RWPE2 (cell line): ENCODE measurements around the gene FCER2.

Source experiments
- ATAC-seq: fragments of 200-7000 bp; cut with Tn5 transposase; 3 replicates; pipeline ENCODE4 v1.9.1; 2021; ENCODE audit warnings: low read depth
- DNase-seq: peaks from one replicate; pipeline ENCODE4 v3.0.0-alpha.2; 2020; ENCODE audit warnings: low spot score
- H3K27ac ChIP-seq: fragments of 450-650 bp; 2 replicates; pipeline ENCODE4 v1.5.1; 2017; ENCODE audit warnings: mild to moderate bottlenecking; ENCODE audit not compliant: poor library complexity, severe bottlenecking
- H3K27me3 ChIP-seq: fragments of 250-450 bp; sonication (Bioruptor Pico); 2 replicates; pipeline ENCODE4 v1.5.1; 2021; ENCODE audit warnings: mild to moderate bottlenecking, moderate library complexity; ENCODE audit not compliant: insufficient read depth, poor library complexity, severe bottlenecking
- H3K36me3 ChIP-seq: fragments of 250-450 bp; sonication (Bioruptor Pico); 2 replicates; pipeline ENCODE4 v1.5.1; 2020; ENCODE audit warnings: low read depth, mild to moderate bottlenecking, moderate library complexity
- H3K4me1 ChIP-seq: fragments of 250-450 bp; sonication (Bioruptor Pico); 2 replicates; pipeline ENCODE4 v1.5.1; 2021; ENCODE audit warnings: mild to moderate bottlenecking, moderate library complexity; ENCODE audit not compliant: insufficient read depth, poor library complexity, severe bottlenecking
- H3K4me3 ChIP-seq: fragments of 250-450 bp; sonication (Bioruptor Pico); 2 replicates; pipeline ENCODE4 v1.5.1; 2021; ENCODE audit warnings: mild to moderate bottlenecking, moderate library complexity; ENCODE audit not compliant: severe bottlenecking
- H3K9me3 ChIP-seq: fragments of 250-450 bp; sonication (Bioruptor Pico); 2 replicates; pipeline ENCODE4 v1.5.1; 2021; ENCODE audit warnings: mild to moderate bottlenecking, moderate library complexity; ENCODE audit not compliant: severe bottlenecking
- CTCF ChIP-seq: fragments of 450-650 bp; IDR thresholded peaks from one replicate; pipeline ENCODE4 v1.5.1; 2017; ENCODE audit warnings: mild to moderate bottlenecking, moderate library complexity; ENCODE audit not compliant: poor library complexity, severe bottlenecking

The FCER2 gene

GRCh38 chr19:7669641-7670040, 32.3 kb downstream of the FCER2 start:
- Histone ChIP-seq H3K4me1 (no peaks in the 10 kb centered on the region), H3K27me3 (peaks cover 7% of the 10 kb centered on the region), H3K27ac (no peak overlapping the region), H3K4me3 (no peak overlapping the region), H3K9me3 (no peaks in the 10 kb centered on the region), H3K36me3 (no peaks in the 10 kb centered on the region)
- TF ChIP-seq CTCF = no peak
- no peak for ATAC-seq
- DNase-seq = no peak

GRCh38 chr19:7668842-7669241, 33.1 kb downstream of the FCER2 start, which contains the start of gene RETN:
Gene RETN, plus strand, starts transcription at chr19:7669049. Its CDS starts 278 bp downstream, at chr19:7669327.
- TF ChIP-seq CTCF = no peak
- no peaks in the 10 kb centered on the region for H3K9me3 ChIP-seq
- H3K27ac ChIP-seq = no peak within 1 kb of the TSS
- ATAC-seq (no peak), DNase-seq (no peak)
- H3K4me1 ChIP-seq = no peaks in the 10 kb centered on the region
- H3K27me3 ChIP-seq = peaks cover 7% of the 10 kb centered on the region
- no peak within 1 kb of the TSS for H3K4me3 ChIP-seq
- no peaks in the 10 kb centered on the region for H3K36me3 ChIP-seq

- no peaks in the 10 kb centered on the region for H3K36me3 ChIP-seq
- no peaks in the 10 kb centered on the region for H3K27me3 ChIP-seq
- no peak for DNase-seq
- H3K4me3 ChIP-seq = no peak overlapping the region
- H3K9me3 ChIP-seq = no peaks in the 10 kb centered on the region
- TF ChIP-seq CTCF = no peak
- H3K4me1 ChIP-seq = no peaks in the 10 kb centered on the region
- ATAC-seq = no peak
- H3K27ac ChIP-seq = no peak overlapping the region
Observed at GRCh38 chr19:7665076-7665475, 36.9 kb downstream of the FCER2 start.

GRCh38 chr19:7663706-7664105, 38.2 kb downstream of the FCER2 start:
- H3K4me1 ChIP-seq = no peaks in the 10 kb centered on the region
- no peak for DNase-seq
- no peak for ATAC-seq
- no peaks in the 10 kb centered on the region for H3K27me3 ChIP-seq
- TF ChIP-seq CTCF = no peak
- H3K4me3 ChIP-seq = no peak overlapping the region
- H3K9me3 ChIP-seq = no peaks in the 10 kb centered on the region
- no peak overlapping the region for H3K27ac ChIP-seq
- no peaks in the 10 kb centered on the region for H3K36me3 ChIP-seq

GRCh38 chr19:7662657-7663056, 39.3 kb downstream of the FCER2 start:
- TF ChIP-seq CTCF = no peak
- H3K9me3 ChIP-seq = no peaks in the 10 kb centered on the region
- H3K27me3 ChIP-seq = no peaks in the 10 kb centered on the region
- H3K4me3 ChIP-seq = no peak overlapping the region
- no peak for ATAC-seq
- H3K36me3 ChIP-seq = no peaks in the 10 kb centered on the region
- H3K4me1 ChIP-seq = no peaks in the 10 kb centered on the region
- DNase-seq = no peak
- no peak overlapping the region for H3K27ac ChIP-seq
